GM18858 (cell line): Measurements from ENCODE around the gene FAM98C.
"Not testable (repeated sequence)": the region's sequence is repeated elsewhere in the genome, so short reads cannot be mapped to it uniquely, and the experiment has no call there.

ENCODE experiments used
- ATAC-seq: cut with Tn5 transposase; IDR thresholded peaks from one replicate; pipeline ENCODE4 v1.9.1; 2021; ENCODE audit not compliant: unreplicated experiment

Gene FAM98C

DNA sequence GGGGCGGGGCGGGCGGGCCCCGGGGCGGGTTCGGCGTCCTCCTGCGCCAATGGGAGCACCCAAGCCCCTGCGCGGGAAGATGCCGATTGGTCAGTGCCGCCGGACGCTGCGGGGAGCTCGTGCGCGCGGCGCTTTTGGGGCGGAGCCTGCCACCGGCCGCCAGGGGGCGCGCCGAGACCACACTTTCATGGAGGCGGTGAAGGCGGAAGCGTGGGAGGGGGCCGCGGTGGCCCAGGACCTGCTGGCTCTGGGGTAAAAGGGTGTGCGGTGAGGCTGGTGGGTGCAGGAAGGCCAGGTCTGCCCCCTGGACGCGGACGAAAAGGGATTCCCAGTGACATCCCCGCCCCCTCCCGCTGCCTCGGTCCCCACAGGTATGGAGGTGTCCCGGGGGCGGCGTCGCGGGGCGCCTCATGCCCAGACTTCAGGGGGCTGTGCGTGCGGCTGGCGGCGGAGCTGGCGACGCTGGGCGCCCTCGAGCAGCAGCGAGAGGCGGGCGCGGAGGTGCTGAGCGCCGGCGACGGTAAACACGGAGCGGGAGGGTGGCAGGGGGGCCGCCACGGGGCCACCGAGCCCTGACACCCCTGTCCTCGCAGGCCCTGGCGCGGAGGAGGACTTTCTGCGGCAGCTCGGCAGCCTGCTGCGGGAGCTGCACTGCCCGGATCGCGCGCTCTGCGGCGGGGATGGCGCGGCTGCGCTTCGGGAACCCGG is at the start of gene FAM98C:
FAM98C (plus strand) TSS at position 127 of the 708 bp plus-strand sequence; CDS start at position 188, 61 bp downstream.
- peak; percentile 73 for ATAC-seq

DNA sequence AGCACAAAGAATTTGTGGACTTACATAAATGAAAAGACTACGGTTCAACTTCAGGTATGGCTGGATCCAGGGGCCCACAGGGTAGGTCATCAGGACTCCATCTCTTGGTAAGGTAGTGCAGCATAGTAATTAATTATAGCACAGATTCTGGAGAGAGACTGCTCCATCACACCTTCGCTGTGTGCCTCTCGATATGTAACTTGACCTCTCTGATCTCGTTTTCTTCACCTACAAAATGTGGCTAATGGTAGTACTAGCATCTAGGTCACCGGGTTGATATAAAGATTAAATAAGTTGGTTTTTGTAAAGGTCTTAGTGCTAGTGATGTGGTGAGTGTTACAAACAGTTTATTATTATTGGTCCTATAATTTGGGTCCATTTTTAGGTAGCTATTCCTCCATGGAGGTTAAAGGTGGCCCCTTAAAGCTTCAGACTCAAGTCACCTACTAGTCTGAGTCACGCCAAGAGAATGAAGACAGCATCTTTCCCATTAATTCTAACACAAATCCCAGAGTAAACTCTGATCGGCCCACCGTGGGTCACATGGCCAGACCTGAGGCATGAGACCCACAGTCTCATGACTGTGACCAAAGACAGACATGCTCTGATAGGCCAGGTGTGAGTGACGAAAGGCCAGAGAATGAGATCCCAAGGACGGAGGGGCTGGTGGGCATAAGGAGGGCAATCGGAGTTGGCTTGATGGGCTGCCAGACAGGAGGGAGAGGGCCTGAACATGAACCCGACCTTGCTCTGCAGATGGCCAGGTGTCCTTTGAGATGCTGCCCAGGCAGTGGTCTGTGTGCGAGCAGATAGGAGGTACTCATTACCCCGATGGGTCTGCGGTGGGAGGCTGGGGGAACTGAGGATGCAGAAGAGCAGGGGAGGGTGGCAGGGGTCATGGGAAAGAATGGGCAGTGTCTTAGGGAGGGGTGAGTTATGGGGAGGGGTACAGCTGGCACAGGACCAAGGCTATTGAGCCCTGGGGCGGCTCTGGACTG is 46.9 kb upstream of the FAM98C start:
- ATAC-seq: no peak

DNA sequence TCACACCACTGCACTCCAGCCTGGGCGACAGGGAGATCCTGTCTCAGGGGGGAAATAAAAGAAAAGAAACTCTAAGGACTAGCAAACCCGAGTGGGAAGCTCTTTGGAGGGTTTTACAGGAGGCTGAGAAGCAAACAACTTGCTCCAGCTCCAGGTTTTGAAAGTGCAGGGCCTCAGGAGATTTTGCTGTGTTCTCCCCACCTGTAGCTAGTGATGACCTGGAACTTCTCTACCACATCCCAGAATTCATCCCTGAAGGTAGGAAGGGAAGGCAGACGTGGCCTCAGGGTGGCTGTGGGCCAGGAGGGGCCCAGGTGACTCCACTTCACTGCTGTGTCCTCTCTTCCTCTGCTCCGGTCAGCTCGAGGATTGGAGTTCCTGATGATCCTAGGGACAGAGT is 44.8 kb upstream of the FAM98C start:
- no peak for ATAC-seq

DNA sequence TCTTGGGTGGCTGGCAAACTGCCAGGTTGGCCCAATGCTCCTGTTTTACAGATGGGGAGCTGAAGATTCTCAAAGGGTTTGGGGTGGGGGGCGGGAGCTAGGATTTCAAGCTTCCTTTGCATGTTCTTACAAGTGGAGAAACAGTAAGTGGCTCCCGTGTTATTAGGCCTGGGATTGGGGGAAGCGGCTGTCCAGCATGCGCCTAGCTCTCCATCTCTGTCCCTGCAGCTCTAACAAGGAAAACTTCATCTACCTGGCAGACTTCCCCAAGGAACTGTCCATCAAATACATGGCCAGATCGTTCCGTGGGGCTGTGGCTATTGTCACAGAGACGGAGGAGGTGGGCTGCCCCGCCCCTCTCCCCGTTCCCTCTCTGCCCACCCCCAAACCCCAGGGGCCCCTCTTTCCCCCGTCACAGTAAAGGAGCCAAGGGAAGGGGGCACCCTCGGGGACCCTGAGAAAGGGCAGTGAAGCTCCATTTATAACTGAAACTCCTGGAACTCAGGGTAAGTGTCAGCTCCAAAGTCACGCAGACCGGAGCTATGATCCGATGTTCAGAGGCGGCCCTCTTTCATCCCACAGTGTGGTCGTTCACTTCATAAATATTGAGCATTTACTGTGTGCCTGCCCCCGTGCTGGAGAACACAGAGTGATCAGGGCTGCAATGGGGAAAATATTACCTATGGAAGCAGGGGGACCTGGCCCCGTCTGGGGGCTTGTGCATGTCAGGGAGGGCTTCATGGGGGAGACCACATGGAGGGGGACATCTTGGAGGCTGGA is 43.5 kb upstream of the FAM98C start:
- no peak for ATAC-seq

DNA sequence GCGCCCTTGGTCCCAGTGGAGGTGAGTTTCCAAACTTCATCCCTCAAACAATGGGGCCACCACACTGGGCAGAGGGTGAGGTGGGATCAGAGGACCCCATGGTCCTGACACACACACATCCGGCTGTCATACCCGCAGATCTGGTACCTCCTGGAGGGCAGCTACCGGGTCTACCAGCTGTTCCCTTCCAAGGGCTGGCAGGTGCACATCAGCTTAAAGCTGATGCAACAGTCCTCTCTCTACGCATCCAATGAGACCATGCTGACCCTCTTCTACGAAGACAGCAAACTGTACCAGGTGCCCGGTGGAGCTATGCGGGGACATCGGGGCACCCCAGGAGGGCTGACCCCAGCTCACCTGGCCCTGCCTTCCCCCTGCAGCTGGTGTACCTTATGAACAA is 42.5 kb upstream of the FAM98C start:
- no peak for ATAC-seq

DNA sequence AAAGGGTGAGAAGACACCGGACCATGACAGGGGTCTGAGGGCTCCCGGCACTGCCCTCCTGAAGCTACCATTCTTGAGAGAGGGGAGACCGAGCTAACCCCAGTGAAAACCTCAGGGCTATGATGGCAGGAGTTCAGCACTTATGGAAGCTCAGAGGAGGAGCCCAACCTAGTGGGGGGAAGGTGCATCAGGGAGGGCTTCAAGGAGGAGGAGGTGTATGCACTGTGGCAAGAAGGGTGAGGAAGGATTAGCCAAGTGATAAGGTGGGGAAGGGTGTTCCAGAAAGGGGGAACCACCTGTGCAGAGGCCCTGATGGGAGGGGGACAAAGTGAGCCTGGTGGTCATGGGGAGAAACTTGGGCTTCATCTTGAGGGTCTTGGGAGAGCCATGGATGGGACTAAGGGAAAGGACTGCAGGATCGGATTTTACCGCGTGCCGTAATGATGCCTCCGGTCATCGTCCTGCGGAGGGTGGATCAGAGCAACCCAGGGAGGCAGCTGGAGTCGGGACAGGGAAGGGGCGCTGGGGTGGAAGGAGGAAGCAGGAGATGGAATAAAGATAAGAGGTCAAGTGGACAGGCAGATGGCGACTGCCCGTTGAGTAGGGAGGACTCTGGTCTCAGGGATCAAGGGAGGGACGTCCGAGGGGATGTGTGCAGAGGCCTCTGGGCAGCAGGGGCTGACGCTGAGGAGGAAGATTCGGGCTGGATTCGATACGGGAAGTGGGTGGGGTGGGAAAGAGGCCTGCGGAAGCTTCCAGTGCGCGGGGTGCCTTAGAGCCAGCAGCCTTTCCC is 41.9 kb upstream of the FAM98C start:
- ATAC-seq: no peak

DNA sequence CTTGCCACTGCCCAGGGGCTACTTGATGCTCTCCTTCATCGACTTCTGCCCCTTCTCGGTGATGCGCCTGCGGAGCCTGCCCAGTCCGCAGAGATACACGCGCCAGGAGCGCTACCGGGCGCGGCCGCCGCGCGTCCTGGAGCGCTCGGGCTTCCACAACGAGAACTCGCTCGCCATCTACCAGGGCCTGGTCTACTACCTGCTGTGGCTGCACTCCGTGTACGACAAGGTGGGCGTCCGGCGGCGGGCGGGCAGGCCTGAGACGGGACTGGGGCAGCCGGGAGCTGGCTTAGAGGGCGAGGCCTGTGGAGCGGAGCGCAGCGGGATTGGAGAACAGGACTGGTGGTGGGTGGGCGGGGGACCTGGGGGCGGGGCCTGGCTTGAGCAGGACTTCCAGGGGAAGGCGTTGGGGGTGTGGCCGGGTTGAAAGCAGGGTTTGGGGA is 41.2 kb upstream of the FAM98C start:
- no peak for ATAC-seq

DNA sequence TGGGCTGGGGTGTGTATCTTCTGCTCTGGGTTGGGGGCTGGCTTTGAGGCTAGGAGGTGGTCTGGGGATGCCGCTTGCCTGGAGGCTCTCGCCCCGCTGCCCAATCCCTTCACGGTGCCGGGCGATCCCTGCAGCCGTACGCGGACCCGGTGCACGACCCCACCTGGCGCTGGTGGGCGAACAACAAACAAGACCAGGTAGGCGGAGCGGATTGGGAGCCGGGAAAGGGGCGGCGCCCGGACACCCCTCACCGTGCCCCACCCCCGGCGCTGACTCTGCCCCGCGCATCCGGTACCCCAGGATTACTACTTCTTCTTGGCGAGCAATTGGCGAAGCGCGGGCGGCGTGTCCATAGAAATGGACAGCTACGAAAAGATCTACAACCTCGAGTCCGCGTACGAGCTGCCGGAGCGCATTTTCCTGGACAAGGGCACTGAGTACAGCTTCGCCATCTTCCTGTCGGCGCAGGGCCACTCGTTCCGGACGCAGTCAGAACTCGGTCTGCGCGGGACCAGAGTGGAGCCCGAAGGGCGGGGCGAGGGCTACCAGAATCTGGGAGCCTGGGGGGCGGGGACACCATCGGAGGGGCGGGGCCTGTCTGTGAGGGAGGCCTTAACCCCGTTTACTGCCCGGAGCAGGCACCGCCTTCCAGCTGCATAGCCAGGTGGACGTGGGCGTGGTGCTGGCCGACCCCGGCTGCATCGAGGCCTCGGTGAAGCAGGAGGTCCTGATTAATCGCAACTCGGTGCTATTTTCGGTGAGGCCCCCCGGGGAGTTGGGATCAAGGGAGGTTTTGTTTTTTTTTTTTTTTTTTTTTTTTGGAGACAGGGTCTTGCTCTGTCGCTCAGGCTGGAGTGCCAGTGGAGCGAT is 40.6 kb upstream of the FAM98C start:
- no peak for ATAC-seq

DNA sequence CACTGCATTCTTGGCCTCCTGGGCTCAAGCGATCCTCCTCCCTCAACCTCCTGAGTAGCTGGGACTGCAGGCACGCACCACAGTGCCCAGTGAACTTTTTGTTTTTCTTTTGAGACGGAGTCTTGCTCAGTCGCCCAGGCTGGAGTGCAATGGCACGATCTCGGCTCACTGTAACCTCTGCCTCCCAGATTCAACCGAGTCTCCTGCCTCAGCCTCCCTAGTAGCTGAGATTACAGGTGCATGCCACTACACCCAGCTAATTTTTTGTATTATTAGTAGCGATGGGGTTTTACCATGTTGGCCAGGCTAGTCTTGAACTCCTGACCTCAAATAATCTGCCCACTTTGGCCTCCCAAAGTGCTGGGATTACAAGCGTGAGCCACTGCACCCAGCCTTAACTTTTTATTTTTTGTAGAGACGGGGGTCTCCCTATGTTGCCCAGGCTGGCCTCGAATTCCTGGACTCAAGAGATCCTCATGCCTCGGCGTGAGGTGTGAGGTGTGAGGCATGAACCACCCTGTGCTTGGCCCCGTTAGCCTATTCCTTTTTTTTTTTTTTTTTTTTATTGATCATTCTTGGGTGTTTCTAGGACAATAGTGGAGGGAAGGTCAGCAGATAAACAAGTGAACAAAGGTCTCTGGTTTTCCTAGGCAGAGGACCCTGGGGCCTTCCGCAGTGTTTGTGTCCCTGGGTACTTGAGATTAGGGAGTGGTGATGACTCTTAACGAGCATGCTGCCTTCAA is 39.8 kb upstream of the FAM98C start:
- ATAC-seq: not testable (repeated sequence)

DNA sequence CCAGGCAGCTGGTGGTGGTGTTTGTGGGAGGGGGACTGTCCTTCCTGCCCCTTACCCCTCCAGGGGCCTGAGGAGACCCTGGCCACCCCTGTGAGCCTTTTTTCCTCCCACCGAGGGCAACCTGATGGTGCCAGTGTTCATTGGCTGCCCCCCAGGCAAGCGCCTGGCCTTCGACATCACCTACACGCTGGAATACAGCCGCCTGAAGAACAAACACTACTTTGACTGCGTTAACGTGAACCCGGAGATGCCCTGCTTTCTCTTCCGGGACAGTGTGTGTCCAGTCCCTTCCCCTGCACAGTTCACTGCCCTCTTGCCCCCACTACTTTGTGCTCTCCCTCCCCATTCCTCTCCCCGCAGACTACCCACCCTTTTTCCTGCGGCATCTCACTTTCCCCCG is 35.9 kb upstream of the FAM98C start:
- ATAC-seq: no peak

DNA sequence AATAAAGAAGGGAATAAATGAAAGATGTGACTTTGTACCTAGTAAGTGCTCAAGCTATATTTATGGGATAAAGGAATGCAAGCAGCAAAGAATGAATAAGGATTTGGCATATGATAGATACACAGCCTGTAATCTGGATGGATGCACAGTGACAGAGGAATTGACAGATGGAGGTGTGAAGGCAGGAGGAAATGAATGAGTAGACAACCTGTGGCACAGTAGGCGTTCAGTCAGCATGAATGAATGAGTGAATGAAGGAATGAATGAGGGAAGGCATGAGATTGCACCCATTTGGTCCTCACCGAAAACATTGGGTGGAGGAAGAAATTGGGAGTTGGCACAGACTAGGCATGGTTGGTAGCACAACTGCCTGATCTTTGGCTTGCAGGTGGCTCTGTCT is 33.3 kb upstream of the FAM98C start:
- ATAC-seq: no peak

DNA sequence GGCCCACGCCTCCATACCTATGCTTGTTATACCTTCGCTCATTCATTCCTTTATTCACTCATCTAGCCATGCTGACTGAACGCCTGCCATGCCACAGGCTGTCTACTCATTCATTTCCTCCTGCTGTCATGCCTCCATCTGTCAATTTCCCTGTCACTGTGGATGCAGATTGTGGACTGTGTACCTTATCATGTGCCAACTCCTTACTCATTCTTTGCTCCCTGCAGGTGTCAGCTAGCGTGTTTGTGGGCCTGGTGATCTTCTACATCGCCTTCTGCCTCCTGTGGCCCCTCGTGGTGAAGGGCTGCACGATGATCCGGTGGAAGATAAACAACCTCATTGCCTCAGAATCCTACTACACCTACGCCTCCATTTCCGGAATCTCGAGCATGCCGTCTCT is 32.6 kb upstream of the FAM98C start:
- ATAC-seq: no peak

DNA sequence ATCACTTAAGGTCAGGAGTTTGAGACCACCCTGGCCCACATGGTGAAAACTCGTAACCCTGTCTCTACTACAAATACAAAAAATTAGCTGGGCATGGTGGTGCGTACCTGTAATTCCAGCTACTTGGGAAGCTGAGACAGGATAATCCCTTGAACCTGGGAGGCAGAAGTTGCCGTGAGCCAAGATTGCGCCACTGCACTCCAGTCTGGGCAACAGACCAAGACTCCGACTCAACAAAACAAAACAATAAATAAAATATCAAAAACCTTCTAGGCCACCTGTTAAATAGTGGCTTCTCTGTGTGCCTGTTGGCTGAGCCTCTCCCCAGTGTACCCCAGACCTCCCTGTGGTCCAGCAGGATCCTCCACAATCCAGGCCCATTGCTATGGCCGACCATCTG is 31.8 kb upstream of the FAM98C start:
- no peak for ATAC-seq

DNA sequence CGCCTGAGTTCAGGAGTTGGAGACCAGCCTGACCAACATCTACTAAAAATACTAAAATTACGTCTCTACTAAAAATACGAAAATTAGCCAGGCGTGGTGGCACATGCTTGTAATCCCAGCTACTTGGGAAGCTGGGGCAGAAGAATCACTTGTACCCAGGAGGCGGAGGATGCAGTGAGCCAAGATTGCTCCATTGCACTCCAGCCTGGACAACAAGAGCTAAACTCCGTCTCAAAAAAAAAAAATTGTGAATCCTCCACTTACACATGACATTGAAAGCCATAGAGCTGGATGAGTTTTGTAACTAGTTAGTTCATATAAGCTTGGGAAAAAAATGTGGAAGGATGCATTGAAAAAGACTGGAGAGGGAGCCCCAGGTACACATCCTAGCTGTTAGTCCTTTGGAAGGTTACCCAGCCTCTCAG is 29.0 kb upstream of the FAM98C start:
- ATAC-seq: no peak

DNA sequence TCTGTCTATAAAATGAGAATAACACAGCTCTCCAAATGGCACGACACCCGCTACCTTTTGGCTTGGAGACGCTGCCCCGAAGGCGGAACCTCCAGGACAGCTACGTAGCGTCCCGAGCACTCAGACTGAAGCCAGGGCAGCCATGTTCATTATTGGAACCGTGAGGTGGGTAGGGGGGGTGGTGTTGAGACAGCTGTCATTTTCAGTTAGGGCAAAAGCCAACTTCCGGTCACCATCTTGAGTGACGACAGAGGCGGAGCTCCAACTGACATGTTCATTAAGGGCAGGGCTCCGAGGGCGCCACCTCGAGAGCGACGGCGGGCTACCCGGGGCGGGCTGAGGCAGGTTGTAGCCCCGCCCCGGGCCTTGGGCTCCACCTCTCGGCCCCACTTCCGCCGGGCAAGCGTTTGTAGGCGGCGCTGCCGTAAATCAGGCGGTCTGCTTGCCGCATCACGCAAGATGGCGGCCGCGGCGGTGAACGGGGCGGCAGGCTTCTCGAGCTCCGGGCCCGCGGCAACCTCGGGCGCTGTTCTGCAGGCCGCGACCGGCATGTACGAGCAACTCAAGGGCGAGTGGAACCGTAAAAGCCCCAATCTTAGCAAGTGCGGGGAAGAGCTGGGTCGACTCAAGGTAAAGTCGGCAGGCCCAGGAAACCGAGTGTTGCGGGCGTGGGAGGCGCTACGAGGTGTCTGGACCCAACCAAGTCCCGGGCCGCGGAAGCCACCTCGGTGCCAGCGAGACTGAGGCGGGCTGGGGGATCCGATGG is 28.4 kb upstream of the FAM98C start, which contains the start of gene PSMD8:
PSMD8 (plus strand) TSS at position 240 of the 766 bp plus-strand sequence; CDS start at position 271, 31 bp downstream.
- peak; percentile 92 for ATAC-seq

DNA sequence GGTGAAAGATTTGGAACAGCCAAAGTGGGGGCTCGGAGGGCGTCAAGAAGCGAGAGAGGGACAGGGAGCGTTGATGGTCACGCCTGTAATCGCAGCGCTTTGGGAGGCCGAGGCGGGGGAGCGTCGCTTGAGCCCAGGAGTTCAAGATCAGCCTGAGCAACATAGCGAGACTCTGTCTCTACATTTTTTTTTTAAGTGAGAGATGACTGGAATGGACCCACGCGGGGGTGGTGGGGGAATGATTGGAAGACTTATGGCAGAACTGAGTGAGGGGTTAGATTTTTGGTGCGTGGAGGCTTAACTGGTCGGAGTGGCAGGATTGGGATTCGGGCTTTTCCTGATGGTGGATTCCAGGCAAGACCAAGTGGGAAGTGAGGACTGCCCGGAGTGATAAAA is 27.8 kb upstream of the FAM98C start:
- no peak for ATAC-seq

DNA sequence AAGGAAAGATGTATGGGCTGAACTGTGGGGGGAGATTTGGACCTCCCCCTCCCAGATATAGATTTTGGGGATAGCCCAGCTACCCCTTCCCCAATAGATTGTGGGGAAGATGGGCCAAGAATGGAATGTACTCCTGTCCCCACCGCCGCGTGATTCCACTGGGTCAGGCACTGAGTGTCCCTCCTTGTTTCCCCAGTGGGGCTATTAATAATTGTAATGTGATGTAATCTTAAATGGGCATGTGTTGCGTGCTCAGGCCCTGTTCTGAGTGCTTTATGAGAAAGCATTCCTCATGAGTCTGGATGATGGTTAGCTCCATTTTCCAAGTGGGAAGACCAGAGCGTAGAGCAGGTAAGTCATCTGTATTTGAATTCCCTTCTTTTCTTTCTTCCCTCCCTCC is 27.1 kb upstream of the FAM98C start:
- ATAC-seq: no peak

DNA sequence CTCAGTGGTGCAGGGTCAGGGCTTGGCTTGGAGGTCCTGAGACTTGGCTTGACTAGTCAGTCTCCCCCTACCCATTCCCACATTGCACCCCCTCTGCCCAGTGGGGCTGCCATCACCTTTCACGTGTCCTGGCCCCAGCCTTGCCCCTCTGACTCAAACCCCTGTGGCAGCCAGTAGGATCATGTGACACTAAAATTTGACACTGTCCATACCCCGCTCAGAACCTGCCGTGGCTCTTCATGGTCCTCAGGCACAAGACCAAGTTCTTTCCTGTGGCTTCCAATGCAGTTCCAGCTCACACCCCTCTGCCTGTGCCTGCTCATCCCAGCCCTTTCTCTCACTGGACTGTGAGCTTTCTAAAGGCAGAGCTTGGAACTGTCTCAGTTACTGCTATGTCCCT is 26.3 kb upstream of the FAM98C start:
- ATAC-seq: no peak
